Activated T-cell treated with anti-CD3 and anti-CD28 coated beads for 24 hours (primary cell): ENCODE results near the gene DYNLT2B.
"Not testable (repeated sequence)": the region's sequence is repeated elsewhere in the genome, so short reads cannot be mapped to it uniquely, and the experiment has no call there.

Experiments
- DNase-seq: peaks from one replicate; pipeline ENCODE4 v3.0.0-alpha.2; 2020; ENCODE audit warnings: low read depth

Gene DYNLT2B

GRCh38 chr3:196317687-196318467 lies at the start of gene DYNLT2B:
TSS of gene DYNLT2B (minus strand) at chr3:196318240. CDS start at chr3:196318152, 88 bp downstream.
- DNase-seq = peak; percentile 86

- DNase-seq = no peak
Observed at GRCh38 chr3:196365736-196366135, 47.7 kb upstream of the DYNLT2B start.

- DNase-seq = no peak
Observed at GRCh38 chr3:196360586-196360985, 42.5 kb upstream of the DYNLT2B start.

- DNase-seq = not testable (repeated sequence)
Observed at GRCh38 chr3:196358540-196358939, 40.5 kb upstream of the DYNLT2B start.

GRCh38 chr3:196357905-196358304 lies 39.9 kb upstream of the DYNLT2B start:
- no peak for DNase-seq

- DNase-seq = no peak
Observed at GRCh38 chr3:196356556-196356955, 38.5 kb upstream of the DYNLT2B start.

- no peak for DNase-seq
Observed at GRCh38 chr3:196355668-196356067, 37.6 kb upstream of the DYNLT2B start.

GRCh38 chr3:196354132-196354531 lies 36.1 kb upstream of the DYNLT2B start:
- DNase-seq = no peak

- no peak for DNase-seq
Observed at GRCh38 chr3:196351541-196351940, 33.5 kb upstream of the DYNLT2B start.

GRCh38 chr3:196350067-196350466 lies 32.0 kb upstream of the DYNLT2B start:
- no peak for DNase-seq

- DNase-seq = no peak
Observed at GRCh38 chr3:196348698-196349097, 30.7 kb upstream of the DYNLT2B start.

- no peak for DNase-seq
Observed at GRCh38 chr3:196344663-196345062, 26.6 kb upstream of the DYNLT2B start.

- DNase-seq = not testable (repeated sequence)
Observed at GRCh38 chr3:196343917-196344316, 25.9 kb upstream of the DYNLT2B start.

- no peak for DNase-seq
Observed at GRCh38 chr3:196341137-196341536, 23.1 kb upstream of the DYNLT2B start.

- no peak for DNase-seq
Observed at GRCh38 chr3:196340466-196340865, 22.4 kb upstream of the DYNLT2B start.

GRCh38 chr3:196339493-196340254 lies 21.6 kb upstream of the DYNLT2B start:
- no peak for DNase-seq

- DNase-seq = no peak
Observed at GRCh38 chr3:196339044-196339443, 21.0 kb upstream of the DYNLT2B start.

- DNase-seq = no peak
Observed at GRCh38 chr3:196336319-196337145, 18.5 kb upstream of the DYNLT2B start.

- DNase-seq = no peak
Observed at GRCh38 chr3:196335503-196335948, 17.5 kb upstream of the DYNLT2B start.

GRCh38 chr3:196334982-196335381 lies 16.9 kb upstream of the DYNLT2B start:
- DNase-seq = no peak

GRCh38 chr3:196332168-196332567 lies 14.1 kb upstream of the DYNLT2B start:
- DNase-seq = no peak

GRCh38 chr3:196327405-196327804 lies 9.4 kb upstream of the DYNLT2B start:
- DNase-seq = no peak
